ENCODE data around the gene RTEL1. TPM values are rescaled to one million over a fixed set of nuclear protein-coding genes. Genes with fewer than 3 reads are reported as not detected.
"Not testable (repeated sequence)": the region's sequence is repeated elsewhere in the genome, so short reads cannot be mapped to it uniquely, and the experiment has no call there.

RTEL1 gene
- total RNA-seq, 1 donor from 2014 or later: 17.7 TPM

- peaks cover 13% of the 10 kb centered on the region for H3K4me1 ChIP-seq
- intact Hi-C loops (cut with DNase I): no loop called here
- no peak overlapping the region for H3K27ac ChIP-seq
- no peak overlapping the region for H3K4me3 ChIP-seq
- no peak for DNase-seq (ENCODE audit: extremely low spot score in 2 of 2)
- TF ChIP-seq POLR2AphosphoS5 (IDR thresholded peaks at IDR 0.05; ENCODE audit: insufficient read depth in 1 of 2, low read depth in 1 of 2) (no peak), CTCF (IDR thresholded peaks at IDR 0.05) (no peak), POLR2A (IDR thresholded peaks at IDR 0.05) (no peak)
- H3K27me3 ChIP-seq: no peaks in the 10 kb centered on the region
- H3K36me3 ChIP-seq: no peaks in the 10 kb centered on the region
- H3K9me3 ChIP-seq: no peaks in the 10 kb centered on the region
Measured at GRCh38 chr20:63643499-63643898, 14.6 kb upstream of the RTEL1 start.

DNA sequence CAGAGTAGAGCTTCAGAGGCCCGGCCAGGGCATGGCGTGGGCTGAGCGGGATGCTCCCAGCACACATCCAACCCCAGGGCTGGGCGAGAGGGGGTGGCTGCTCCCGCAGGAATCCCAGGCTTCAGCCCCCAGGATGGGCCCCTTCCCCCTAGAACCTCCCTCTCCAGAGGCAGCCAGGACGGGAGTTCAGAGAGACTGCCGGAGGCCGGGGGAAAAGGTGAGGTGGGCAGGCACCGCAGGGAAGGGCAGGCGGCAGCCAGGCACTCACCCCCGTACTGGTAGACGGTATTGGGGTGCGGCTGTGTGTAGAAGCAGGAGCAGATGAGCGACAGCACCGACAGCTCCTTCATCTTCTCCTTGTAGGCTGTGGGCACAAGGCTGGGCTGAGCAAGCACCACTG lies 14.2 kb upstream of the RTEL1 start:
- no peak overlapping the region for H3K4me3 ChIP-seq
- peaks cover 13% of the 10 kb centered on the region for H3K4me1 ChIP-seq
- H3K27ac ChIP-seq: no peak overlapping the region
- H3K9me3 ChIP-seq: no peaks in the 10 kb centered on the region
- no peak for DNase-seq (ENCODE audit: extremely low spot score in 2 of 2)
- TF ChIP-seq POLR2AphosphoS5 (IDR thresholded peaks at IDR 0.05; ENCODE audit: insufficient read depth in 1 of 2, low read depth in 1 of 2) (no peak), POLR2A (IDR thresholded peaks at IDR 0.05) (no peak), CTCF (IDR thresholded peaks at IDR 0.05) (no peak)
- H3K27me3 ChIP-seq: no peaks in the 10 kb centered on the region
- intact Hi-C loops (cut with DNase I): no loop called here
- H3K36me3 ChIP-seq: no peaks in the 10 kb centered on the region

DNA sequence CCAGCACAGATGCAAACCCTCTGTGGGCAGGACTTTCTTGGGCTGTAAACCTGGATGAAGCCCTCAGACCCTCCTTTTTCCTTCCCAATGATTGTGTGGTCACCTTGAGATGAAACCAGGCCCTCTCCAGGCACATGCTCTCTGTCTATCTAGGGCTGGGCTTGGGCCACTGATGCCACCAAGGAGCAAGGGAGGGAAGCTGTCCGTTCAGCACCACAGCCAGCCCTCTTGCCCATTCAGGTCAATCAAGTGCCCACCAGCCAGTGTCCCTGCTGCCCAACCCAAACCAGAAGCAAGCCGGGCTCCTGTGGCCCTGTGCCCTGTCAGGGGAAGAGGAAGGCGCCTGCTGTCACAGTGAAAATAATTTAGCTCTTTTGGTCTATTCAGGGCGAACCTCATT lies 12.9 kb upstream of the RTEL1 start:
- no peak overlapping the region for H3K27ac ChIP-seq
- intact Hi-C loops (cut with DNase I): no loop called here
- H3K4me3 ChIP-seq: no peak overlapping the region
- peaks cover 9% of the 10 kb centered on the region for H3K4me1 ChIP-seq
- H3K9me3 ChIP-seq: no peaks in the 10 kb centered on the region
- H3K36me3 ChIP-seq: no peaks in the 10 kb centered on the region
- TF ChIP-seq POLR2A (IDR thresholded peaks at IDR 0.05) (no peak), CTCF (IDR thresholded peaks at IDR 0.05) (no peak), POLR2AphosphoS5 (IDR thresholded peaks at IDR 0.05; ENCODE audit: insufficient read depth in 1 of 2, low read depth in 1 of 2) (no peak)
- H3K27me3 ChIP-seq: no peaks in the 10 kb centered on the region
- DNase-seq (ENCODE audit: extremely low spot score in 2 of 2): no peak

GRCh38 chr20:63648190-63648589 lies 9.9 kb upstream of the RTEL1 start:
- no peak overlapping the region for H3K27ac ChIP-seq
- TF ChIP-seq CTCF (IDR thresholded peaks at IDR 0.05): no peak
- no peak for TF ChIP-seq POLR2A (IDR thresholded peaks at IDR 0.05)
- TF ChIP-seq POLR2AphosphoS5 (IDR thresholded peaks at IDR 0.05; ENCODE audit: insufficient read depth in 1 of 2, low read depth in 1 of 2): no peak
- intact Hi-C loops (cut with DNase I): no loop called here
- H3K9me3 ChIP-seq: no peaks in the 10 kb centered on the region
- peaks cover 18% of the 10 kb centered on the region for H3K4me1 ChIP-seq
- no peak for DNase-seq (ENCODE audit: extremely low spot score in 2 of 2)
- no peak overlapping the region for H3K4me3 ChIP-seq
- H3K27me3 ChIP-seq: no peaks in the 10 kb centered on the region
- H3K36me3 ChIP-seq: no peaks in the 10 kb centered on the region

DNA sequence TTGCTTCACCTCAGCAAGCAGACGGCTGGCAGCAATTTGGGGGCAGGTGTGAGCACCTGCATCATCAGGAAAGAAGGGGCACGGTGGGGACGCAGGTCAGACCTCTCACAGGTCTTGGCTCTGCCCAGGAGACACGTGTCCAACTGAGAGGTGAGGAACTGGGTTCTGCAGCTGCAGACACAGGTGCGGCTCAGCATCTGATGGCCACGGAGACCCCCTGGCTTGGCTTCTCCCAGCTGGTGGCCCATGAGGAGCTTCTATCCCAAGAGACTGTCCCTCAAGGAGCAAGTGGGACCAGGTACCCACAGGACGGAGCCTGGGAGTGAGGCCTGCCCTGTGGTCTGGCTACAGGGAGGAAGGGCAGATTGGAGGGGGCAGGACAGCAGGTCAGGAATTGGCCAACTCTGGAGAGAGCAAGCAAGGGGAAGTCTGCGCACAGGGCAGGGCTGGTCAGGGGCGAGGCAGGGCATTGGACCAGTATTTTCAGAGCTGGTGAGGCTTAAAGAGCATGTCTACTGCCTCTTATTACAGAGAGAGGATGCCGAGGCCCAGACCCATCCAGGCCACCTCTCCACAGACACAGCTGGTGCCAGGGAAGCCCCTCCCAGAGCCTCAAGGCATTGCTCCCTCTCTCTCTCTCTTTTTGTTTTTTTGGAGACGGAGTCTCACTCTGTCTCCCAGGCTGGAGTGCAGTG lies 9.1 kb upstream of the RTEL1 start:
- TF ChIP-seq CTCF (IDR thresholded peaks at IDR 0.05) (no peak), POLR2AphosphoS5 (IDR thresholded peaks at IDR 0.05; ENCODE audit: insufficient read depth in 1 of 2, low read depth in 1 of 2) (no peak), POLR2A (IDR thresholded peaks at IDR 0.05) (no peak)
- Histone ChIP-seq H3K27me3 (no peaks in the 10 kb centered on the region), H3K9me3 (no peaks in the 10 kb centered on the region), H3K36me3 (no peaks in the 10 kb centered on the region), H3K27ac (no peak overlapping the region), H3K4me3 (no peak overlapping the region), H3K4me1 (peaks cover 24% of the 10 kb centered on the region)
- intact Hi-C loops (cut with DNase I): no loop called here
- no peak for DNase-seq (ENCODE audit: extremely low spot score in 2 of 2)

DNA sequence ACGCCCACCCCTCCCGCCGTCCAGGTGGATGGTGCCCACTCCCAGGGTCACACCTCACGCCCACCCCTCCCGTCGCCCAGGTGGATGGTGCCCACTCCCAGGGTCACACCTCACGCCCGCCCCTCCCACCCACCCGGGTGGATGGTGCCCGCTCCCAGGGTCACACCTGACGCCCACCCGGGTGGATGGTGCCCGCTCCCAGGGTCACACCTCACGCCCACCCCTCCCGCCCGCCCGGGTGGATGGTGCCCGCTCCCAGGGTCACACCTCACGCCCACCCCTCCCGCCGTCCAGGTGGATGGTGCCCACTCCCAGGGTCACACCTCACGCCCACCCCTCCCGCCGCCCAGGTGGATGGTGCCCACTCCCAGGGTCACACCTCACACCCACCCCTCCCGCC lies 7.6 kb upstream of the RTEL1 start:
- H3K36me3 ChIP-seq; H3K4me3 ChIP-seq; intact Hi-C loops (cut with DNase I); H3K27ac ChIP-seq; H3K27me3 ChIP-seq; DNase-seq (ENCODE audit: extremely low spot score in 2 of 2); H3K9me3 ChIP-seq: not testable (repeated sequence)
- H3K4me1 ChIP-seq: peaks cover 26% of the 10 kb centered on the region
